Smooth muscle cell (in vitro differentiated cells): ENCODE results near the gene EIF4B. TPM values are rescaled to one million over a fixed set of nuclear protein-coding genes. Genes with fewer than 3 reads are reported as not detected.

Experiments used
- DNase-seq: peaks from one replicate; lab custom pipeline; 2025; ENCODE audit not compliant: unreplicated experiment; lab: John Stamatoyannopoulos, UW
- H2AFZ ChIP-seq: fragments of 200-600 bp; sonication (generic); 2 replicates; pipeline ENCODE4 v1.6.0; 2016; ENCODE audit warnings: antibody characterized with exemption, low read depth, mild to moderate bottlenecking
- H3F3A ChIP-seq: fragments of 200-600 bp; sonication (generic); 2 replicates; pipeline ENCODE4 v1.6.0; 2017; ENCODE audit warnings: antibody characterized with exemption, low read depth
- H3K27ac ChIP-seq: fragments of 200-600 bp; sonication (generic); 2 replicates; pipeline ENCODE4 v1.5.1; 2016; ENCODE audit warnings: low read depth, mild to moderate bottlenecking
- H3K27me3 ChIP-seq: fragments of 200-600 bp; sonication (generic); 2 replicates; pipeline ENCODE4 v1.6.1; 2016; ENCODE audit warnings: low read depth, mild to moderate bottlenecking
- H3K36me3 ChIP-seq: fragments of 200-600 bp; sonication (generic); 2 replicates; pipeline ENCODE4 v1.5.1; 2016; ENCODE audit warnings: low read depth
- H3K4me1 ChIP-seq: fragments of 200-600 bp; sonication (generic); 2 replicates; pipeline ENCODE4 v1.5.1; 2016; ENCODE audit warnings: low read depth
- H3K4me2 ChIP-seq: fragments of 200-600 bp; sonication (generic); 2 replicates; pipeline ENCODE4 v1.6.0; 2016; ENCODE audit warnings: mild to moderate bottlenecking
- H3K4me3 ChIP-seq: fragments of 200-600 bp; sonication (generic); 2 replicates; pipeline ENCODE4 v1.5.1; 2016; ENCODE audit warnings: mild to moderate bottlenecking
- H3K79me2 ChIP-seq: fragments of 200-600 bp; sonication (generic); 2 replicates; pipeline ENCODE4 v1.6.0; 2016; ENCODE audit warnings: low read depth, mild to moderate bottlenecking
- H3K9ac ChIP-seq: fragments of 200-600 bp; sonication (generic); 2 replicates; pipeline ENCODE4 v1.6.0; 2016; ENCODE audit warnings: low read depth
- H3K9me3 ChIP-seq: fragments of 200-600 bp; sonication (generic); replicated peaks from 2 replicates; pipeline ENCODE4 v1.5.1; 2016; ENCODE audit warnings: low read depth
- H4K20me1 ChIP-seq: fragments of 200-600 bp; sonication (generic); 2 replicates; pipeline ENCODE4 v1.6.0; 2016; ENCODE audit warnings: low read depth
- WGBS: methylation state at CpG from one replicate; pipeline ENCODE4 v1.1.7; 2016; ENCODE audit warnings: low lambda C conversion rate; 5-methylcytosine and 5-hydroxymethylcytosine counted together
- polyA plus RNA-seq: library from polyadenylated mRNA; unstranded; fragments of >200 nt; fragmentation: Nextera tagmentation; extraction: Ambion mirVana; gene quantifications from 2 replicates; pipeline ENCODE4 v1.2.1, GENCODE V29; 2016
- total RNA-seq: library from RNA; depleted of rRNA; stranded (reverse); fragments of >200 nt; gene quantifications from 2 replicates; pipeline ENCODE4 v1.2.3, GENCODE V29; 2014
- TF ChIP-seq, protein P1 (sequence below): fragments of 200-600 bp; sonication (generic); IDR thresholded peaks from 2 replicates; pipeline ENCODE4 v1.5.1; 2017; ENCODE audit warnings: borderline replicate concordance, mild to moderate bottlenecking, antibody characterized with exemption; ENCODE audit not compliant: insufficient read depth, poor library complexity, severe bottlenecking

The EIF4B gene
- total and polyA plus RNA-seq, 2 experiments from 2014 or later: 39.9 to 241 TPM

DNA sequence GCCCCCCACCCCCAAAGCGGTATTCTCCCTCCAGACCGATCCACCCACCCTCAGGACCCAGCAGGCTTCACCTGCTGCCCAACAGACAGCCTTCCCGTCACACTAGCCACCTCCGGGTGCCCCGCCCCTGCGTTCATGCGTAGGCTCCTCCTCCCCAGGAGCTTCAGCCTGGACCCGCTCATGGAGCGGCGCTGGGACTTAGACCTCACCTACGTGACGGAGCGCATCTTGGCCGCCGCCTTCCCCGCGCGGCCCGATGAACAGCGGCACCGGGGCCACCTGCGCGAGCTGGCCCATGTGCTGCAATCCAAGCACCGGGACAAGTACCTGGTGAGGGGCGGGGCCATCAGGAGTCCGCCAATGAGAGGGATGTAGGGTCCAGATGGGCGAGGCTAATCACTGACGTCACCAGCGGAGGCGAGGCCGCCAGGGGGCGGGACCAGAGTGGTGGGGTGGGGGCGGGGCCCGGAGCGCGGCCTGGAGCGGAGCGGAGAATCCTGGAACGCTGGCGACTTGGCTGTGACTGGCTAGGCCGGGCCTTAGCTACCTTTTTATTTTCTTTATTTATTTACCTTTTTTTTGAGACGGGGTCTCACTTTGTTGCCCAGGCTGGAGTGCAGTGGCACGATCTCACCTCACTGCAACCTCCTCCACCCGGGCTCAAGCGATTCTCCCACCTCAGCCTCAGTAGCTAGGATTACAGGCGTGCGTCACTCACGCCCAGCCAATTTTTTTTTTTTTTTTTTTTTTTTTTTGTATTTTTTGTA is 48.0 kb downstream of the EIF4B start:
- Histone ChIP-seq H3K36me3 (no peaks in the 10 kb centered on the region), H3K4me1 (peaks cover 19% of the 10 kb centered on the region), H3K4me2 (peak overlapping the region; percentile 91), H3K27ac (peak overlapping the region; percentile 83), H3K27me3 (no peaks in the 10 kb centered on the region), H3K79me2 (peaks cover 12% of the 10 kb centered on the region), H2AFZ (no peak overlapping the region), H3K9ac (peak overlapping the region; percentile 0), H3K9me3 (no peaks in the 10 kb centered on the region), H3K4me3 (peak overlapping the region; percentile 57), H3F3A (peaks cover 7% of the 10 kb centered on the region), H4K20me1 (no peaks in the 10 kb centered on the region)
- TF ChIP-seq, protein P1, sequence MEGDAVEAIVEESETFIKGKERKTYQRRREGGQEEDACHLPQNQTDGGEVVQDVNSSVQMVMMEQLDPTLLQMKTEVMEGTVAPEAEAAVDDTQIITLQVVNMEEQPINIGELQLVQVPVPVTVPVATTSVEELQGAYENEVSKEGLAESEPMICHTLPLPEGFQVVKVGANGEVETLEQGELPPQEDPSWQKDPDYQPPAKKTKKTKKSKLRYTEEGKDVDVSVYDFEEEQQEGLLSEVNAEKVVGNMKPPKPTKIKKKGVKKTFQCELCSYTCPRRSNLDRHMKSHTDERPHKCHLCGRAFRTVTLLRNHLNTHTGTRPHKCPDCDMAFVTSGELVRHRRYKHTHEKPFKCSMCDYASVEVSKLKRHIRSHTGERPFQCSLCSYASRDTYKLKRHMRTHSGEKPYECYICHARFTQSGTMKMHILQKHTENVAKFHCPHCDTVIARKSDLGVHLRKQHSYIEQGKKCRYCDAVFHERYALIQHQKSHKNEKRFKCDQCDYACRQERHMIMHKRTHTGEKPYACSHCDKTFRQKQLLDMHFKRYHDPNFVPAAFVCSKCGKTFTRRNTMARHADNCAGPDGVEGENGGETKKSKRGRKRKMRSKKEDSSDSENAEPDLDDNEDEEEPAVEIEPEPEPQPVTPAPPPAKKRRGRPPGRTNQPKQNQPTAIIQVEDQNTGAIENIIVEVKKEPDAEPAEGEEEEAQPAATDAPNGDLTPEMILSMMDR: no peak
- WGBS: 9% methylated on average over 46 of the region's 48 CpGs
- DNase-seq: peak; percentile 85

DNA sequence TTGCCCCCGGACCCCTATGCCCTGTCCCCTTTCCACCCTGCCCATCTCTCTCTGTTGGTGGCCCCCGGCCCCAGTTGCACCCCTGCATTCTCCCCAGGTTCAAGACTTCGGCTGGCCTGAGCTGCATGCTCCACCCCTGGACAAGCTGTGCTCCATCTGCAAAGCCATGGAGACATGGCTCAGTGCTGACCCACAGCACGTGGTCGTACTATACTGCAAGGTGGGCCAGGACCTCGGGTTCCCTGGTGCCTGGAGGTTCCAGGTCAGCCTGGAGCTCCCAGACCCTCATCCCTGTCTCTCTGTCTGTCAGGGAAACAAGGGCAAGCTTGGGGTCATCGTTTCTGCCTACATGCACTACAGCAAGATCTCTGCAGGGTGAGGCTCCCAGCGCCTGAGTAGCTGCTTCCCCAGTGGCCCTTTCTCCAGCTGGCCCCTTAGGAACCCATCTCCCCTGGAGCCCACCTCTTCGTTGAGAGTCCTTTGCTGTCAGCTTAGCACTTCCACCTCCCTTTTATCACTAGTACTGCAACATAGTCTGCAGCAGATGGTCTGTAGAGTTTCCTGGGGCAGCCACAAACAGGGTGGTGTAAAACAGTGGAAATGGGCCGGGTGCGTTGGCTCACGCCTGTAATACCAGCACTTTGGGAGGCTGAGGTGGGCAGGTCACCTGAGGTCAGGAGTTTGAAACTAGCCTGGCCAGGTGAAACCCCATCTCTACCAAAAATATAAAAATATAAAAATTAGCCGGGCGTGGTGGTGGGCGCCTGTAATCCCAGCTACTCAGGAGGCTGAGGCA is 49.4 kb downstream of the EIF4B start:
- H3F3A ChIP-seq: peaks cover 6% of the 10 kb centered on the region
- TF ChIP-seq, protein P1: no peak
- H3K9ac ChIP-seq: no peak overlapping the region
- peak overlapping the region; percentile 83 for H3K27ac ChIP-seq
- DNase-seq: no peak
- peaks cover 8% of the 10 kb centered on the region for H3K4me1 ChIP-seq
- H2AFZ ChIP-seq: no peak overlapping the region
- no peaks in the 10 kb centered on the region for H4K20me1 ChIP-seq
- H3K36me3 ChIP-seq: no peaks in the 10 kb centered on the region
- H3K79me2 ChIP-seq: peaks cover 8% of the 10 kb centered on the region
- H3K9me3 ChIP-seq: no peaks in the 10 kb centered on the region
- peak overlapping the region; percentile 91 for H3K4me2 ChIP-seq
- no peak overlapping the region for H3K4me3 ChIP-seq
- no peaks in the 10 kb centered on the region for H3K27me3 ChIP-seq
- WGBS: 89% methylated on average over 14 of the region's 15 CpGs

DNA sequence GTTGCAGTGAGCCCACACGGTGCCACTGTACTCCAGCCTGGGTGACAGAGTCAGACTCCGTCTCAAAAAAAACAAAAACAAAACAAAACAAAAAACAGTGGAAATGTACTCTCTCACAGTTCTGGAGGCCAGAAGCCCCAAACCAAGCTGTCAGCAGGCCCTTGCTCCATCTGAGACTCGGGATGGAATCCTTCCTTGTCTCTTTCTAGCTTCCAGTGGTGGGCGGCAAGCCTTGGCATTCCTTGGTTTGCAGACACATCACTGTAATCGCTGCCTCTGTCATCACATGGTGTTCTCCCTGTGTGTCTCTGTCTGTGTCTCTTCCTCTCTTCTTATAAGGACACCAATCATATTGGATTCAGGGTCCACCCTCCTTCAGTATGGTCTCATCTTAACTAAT is 50.0 kb downstream of the EIF4B start:
- H3K36me3 ChIP-seq: no peaks in the 10 kb centered on the region
- H4K20me1 ChIP-seq: no peaks in the 10 kb centered on the region
- H3K27me3 ChIP-seq: no peaks in the 10 kb centered on the region
- H3K4me2 ChIP-seq: peak overlapping the region; percentile 91
- H3K79me2 ChIP-seq: peaks cover 8% of the 10 kb centered on the region
- no peak overlapping the region for H2AFZ ChIP-seq
- no peak overlapping the region for H3K4me3 ChIP-seq
- H3K4me1 ChIP-seq: peaks cover 2% of the 10 kb centered on the region
- TF ChIP-seq, protein P1: no peak
- WGBS: 29% methylated on average over 5 of the region's 5 CpGs
- DNase-seq: no peak
- peaks cover 3% of the 10 kb centered on the region for H3F3A ChIP-seq
- peak overlapping the region; percentile 21 for H3K9ac ChIP-seq
- H3K27ac ChIP-seq: peak overlapping the region; percentile 83
- no peaks in the 10 kb centered on the region for H3K9me3 ChIP-seq
